HepG2 (cell line): ENCODE data around the gene USP7. TPM values are rescaled to one million over a fixed set of nuclear protein-coding genes. Genes with fewer than 3 reads are reported as not detected.
A peak's percentile ranks its signal among the peaks of the same experiment; 100 is the strongest.

Source experiments
- ATF3 ChIP-seq: sonication (generic); formaldehyde crosslinking; IDR thresholded peaks from 2 replicates; pipeline ENCODE4 v1.4.0; 2020; ENCODE audit warnings: missing genetic modification reagents
- BORCS8-MEF2B ChIP-seq: sonication (generic); formaldehyde crosslinking; IDR thresholded peaks from 2 replicates; pipeline ENCODE4 v1.8.0; 2022; ENCODE audit warnings: mild to moderate bottlenecking, missing genetic modification reagents
- FOXO1 ChIP-seq: sonication (generic); formaldehyde crosslinking; IDR thresholded peaks from 2 replicates; pipeline ENCODE4 v1.4.0; 2020; ENCODE audit warnings: missing genetic modification reagents
- GABPB1 ChIP-seq: IDR thresholded peaks from 2 replicates; pipeline ENCODE4 v1.6.1; 2016; ENCODE audit warnings: mild to moderate bottlenecking, missing genetic modification reagents, moderate library complexity, missing compliant biosample characterization
- HOXA9 ChIP-seq: sonication (generic); formaldehyde crosslinking; IDR thresholded peaks from 2 replicates; pipeline ENCODE4 v1.8.1; 2022; ENCODE audit warnings: missing genetic modification reagents, mild to moderate bottlenecking, moderate library complexity, borderline replicate concordance
- KMT2A ChIP-seq: sonication (generic); formaldehyde crosslinking; IDR thresholded peaks from 2 replicates; pipeline ENCODE4 v1.4.0; 2020; ENCODE audit warnings: missing genetic modification reagents
- LCORL ChIP-seq, 2 experiments: fragments of 450-650 bp in 1 of 2; sonication (generic) in 1 of 2; formaldehyde crosslinking in 1 of 2; IDR thresholded peaks; 2 replicates each; pipeline versions ENCODE4 v1.5.0 to v1.6.1; 2017 to 2020; ENCODE audit warnings: antibody characterized with exemption in 1 of 2, missing genetic modification reagents in 1 of 2
- MAX ChIP-seq: IDR thresholded peaks from 2 replicates; pipeline ENCODE4 v1.6.1; 2012; ENCODE audit warnings: inconsistent platforms
- MBNL3 ChIP-seq: fragments of 250-450 bp; sonication (Bioruptor Pico); conservative IDR thresholded peaks from 2 replicates; pipeline ENCODE4 v1.8.0; 2022; ENCODE audit warnings: mild to moderate bottlenecking, inconsistent platforms
- MLLT10 ChIP-seq: sonication (generic); formaldehyde crosslinking; IDR thresholded peaks from 2 replicates; pipeline ENCODE4 v1.4.0; 2020; ENCODE audit warnings: missing genetic modification reagents
- MNT ChIP-seq: fragments of 450-650 bp; IDR thresholded peaks from 2 replicates; pipeline ENCODE4 v1.6.1; 2016
- NCOA1 ChIP-seq: sonication (generic); formaldehyde crosslinking; IDR thresholded peaks from 2 replicates; pipeline ENCODE4 v1.9.0; 2021; ENCODE audit warnings: missing genetic modification reagents
- PLRG1 ChIP-seq: fragments of 450-650 bp; conservative IDR thresholded peaks from 2 replicates; pipeline ENCODE4 v1.6.1; 2016
- PPARG ChIP-seq: conservative IDR thresholded peaks from 2 replicates; pipeline ENCODE4 v1.6.1; 2016; ENCODE audit warnings: missing biosample characterization, missing genetic modification reagents
- SRSF4 ChIP-seq: fragments of 200-400 bp; formaldehyde crosslinking; IDR thresholded peaks from one replicate; pipeline ENCODE4 v1.6.1; 2018; ENCODE audit warnings: mild to moderate bottlenecking, low read depth, low read length, moderate library complexity; ENCODE audit not compliant: poor library complexity, severe bottlenecking
- XRCC5 ChIP-seq: fragments of 200-400 bp; formaldehyde crosslinking; optimal IDR thresholded peaks from 2 replicates; pipeline ENCODE3; 2017; ENCODE audit warnings: mild to moderate bottlenecking, low read length
- YEATS4 ChIP-seq: sonication (generic); formaldehyde crosslinking; IDR thresholded peaks from 2 replicates; pipeline ENCODE4 v1.4.0; 2020; ENCODE audit warnings: missing genetic modification reagents, borderline replicate concordance
- ZKSCAN1 ChIP-seq: fragments of 150-350 bp; IDR thresholded peaks from 2 replicates; pipeline ENCODE4 v1.6.1; 2014; ENCODE audit warnings: low read length
- ZNF101 ChIP-seq: sonication (generic); formaldehyde crosslinking; IDR thresholded peaks from 2 replicates; pipeline ENCODE4 v1.4.0; 2020; ENCODE audit warnings: mild to moderate bottlenecking, low read depth, missing genetic modification reagents, borderline replicate concordance
- ZNF17 ChIP-seq: sonication (generic); formaldehyde crosslinking; IDR thresholded peaks from 2 replicates; pipeline ENCODE4 v1.5.0; 2020; ENCODE audit warnings: mild to moderate bottlenecking, missing genetic modification reagents
- ZNF34 ChIP-seq: sonication (generic); formaldehyde crosslinking; IDR thresholded peaks from 2 replicates; pipeline ENCODE4 v1.4.0; 2020; ENCODE audit warnings: mild to moderate bottlenecking, missing genetic modification reagents, borderline replicate concordance
- ZNF512B ChIP-seq: sonication (generic); formaldehyde crosslinking; IDR thresholded peaks from 2 replicates; pipeline ENCODE4 v1.5.1; 2020; ENCODE audit warnings: missing genetic modification reagents, mild to moderate bottlenecking, borderline replicate concordance
- ZNF567 ChIP-seq: sonication (generic); formaldehyde crosslinking; IDR thresholded peaks from 2 replicates; pipeline ENCODE4 v1.8.1; 2023; ENCODE audit warnings: mild to moderate bottlenecking, missing genetic modification reagents, borderline replicate concordance
- ZNF839 ChIP-seq: sonication (generic); formaldehyde crosslinking; IDR thresholded peaks from 2 replicates; pipeline ENCODE4 v1.4.0; 2020; ENCODE audit warnings: missing genetic modification reagents, mild to moderate bottlenecking, borderline replicate concordance
- ZNF878 ChIP-seq: sonication (generic); formaldehyde crosslinking; IDR thresholded peaks from 2 replicates; pipeline ENCODE4 v1.8.1; 2023; ENCODE audit warnings: mild to moderate bottlenecking, missing genetic modification reagents, moderate library complexity
- polyA plus RNA-seq, 8 experiments: library from polyadenylated mRNA; depleted of rRNA in 3 of 8; stranded (reverse) in 7 of 8; unstranded in 1 of 8; fragments of >200 nt; fragmentation: Illumina TruSeq in 4 of 8; extraction: Trizol in 4 of 8; gene quantifications; 2 replicates each; pipeline versions ENCODE4 v1.2.1 to v1.2.3, GENCODE V29; 2011 to 2016; ENCODE audit warnings: low read depth in 4 of 8, missing spikeins in 1 of 8, mixed read lengths in 1 of 8; ENCODE audit not compliant: insufficient read depth in 1 of 8
- total RNA-seq, 5 experiments: library from RNA; depleted of rRNA; stranded (reverse); fragments of >200 nt; fragmentation: Illumina TruSeq; extraction: Trizol; gene quantifications; 2 replicates each; pipeline ENCODE4 v1.2.3, GENCODE V29; 2016; ENCODE audit warnings: low read depth in 1 of 5

The USP7 gene
- total and polyA plus RNA-seq, 2 of the 13 experiments (the other 11 are each of a cell fraction or from before 2014, with no cell fraction given), result 52.5 to 173 TPM

- peak; percentile 83 for TF ChIP-seq KMT2A
- TF ChIP-seq ZNF567 (CRISPR knock-in tag), result peak; percentile 99
- TF ChIP-seq MNT, result peak; percentile 96
- TF ChIP-seq ZNF839, result peak; percentile 74
- TF ChIP-seq MBNL3 (CRISPR knock-in tag), result no peak
- TF ChIP-seq GABPB1 (CRISPR knock-in tag), result peak; percentile 74
- peak; percentile 99 for TF ChIP-seq XRCC5
- peak; percentile 61; the same call in 1 of the 2 replicates for TF ChIP-seq ZNF512B
- peak; percentile 41; the same call in 1 of the 2 replicates for TF ChIP-seq ATF3 (CRISPR knock-in tag)
- TF ChIP-seq ZNF101 (CRISPR knock-in tag), result peak; percentile 92; the same call in 1 of the 2 replicates
- TF ChIP-seq MAX, result no peak
- peak; percentile 97 for TF ChIP-seq BORCS8-MEF2B (CRISPR knock-in tag)
- no peak for TF ChIP-seq LCORL (IDR thresholded peaks at IDR 0.05)
- TF ChIP-seq LCORL (CRISPR knock-in tag; IDR thresholded peaks at IDR 0.05), result peak; percentile 99
- peak; percentile 99 for TF ChIP-seq FOXO1 (CRISPR knock-in tag)
- TF ChIP-seq PPARG (CRISPR knock-in tag), result peak; percentile 69
- peak; percentile 58; the same call in 1 of the 2 replicates for TF ChIP-seq ZKSCAN1
- TF ChIP-seq ZNF34, result peak; percentile 93
- TF ChIP-seq ZNF17, result no peak
- peak; percentile 52; the same call in 1 of the 2 replicates for TF ChIP-seq NCOA1 (CRISPR knock-in tag)
- TF ChIP-seq ZNF878, result peak; percentile 99
- no peak for TF ChIP-seq SRSF4
- no peak; the same call in 1 of the 2 replicates for TF ChIP-seq YEATS4
- TF ChIP-seq PLRG1, result no peak
- TF ChIP-seq HOXA9 (CRISPR knock-in tag), result peak; percentile 99
- TF ChIP-seq MLLT10, result no peak
These were observed 99.9 kb downstream of the USP7 start (continued) for GRCh38 chr16:8863594-8864424.
